Neural progenitor cell (in vitro differentiated cells): ENCODE results near the gene SLC6A13. TPM values are rescaled to one million over a fixed set of nuclear protein-coding genes. Genes with fewer than 3 reads are reported as not detected.

Experiments
- DNase-seq: peaks from one replicate; pipeline ENCODE4 v3.0.0-alpha.2; 2016; ENCODE audit warnings: low spot score
- H2AFZ ChIP-seq: fragments of 200-600 bp; sonication (generic); replicated peaks from 2 replicates; pipeline ENCODE4 v1.6.1; 2016; ENCODE audit warnings: antibody characterized with exemption
- H3F3A ChIP-seq: fragments of 200-600 bp; sonication (generic); 2 replicates; pipeline ENCODE4 v1.6.1; 2016; ENCODE audit warnings: antibody characterized with exemption, low read depth
- H3K27ac ChIP-seq: fragments of 200-600 bp; sonication (generic); 2 replicates; pipeline ENCODE4 v1.5.1; 2016; ENCODE audit warnings: mild to moderate bottlenecking
- H3K27me3 ChIP-seq: fragments of 200-600 bp; sonication (generic); 2 replicates; pipeline ENCODE4 v1.6.1; 2016; ENCODE audit warnings: mild to moderate bottlenecking, moderate library complexity
- H3K36me3 ChIP-seq: fragments of 200-600 bp; sonication (generic); 2 replicates; pipeline ENCODE4 v1.5.1; 2016
- H3K4me1 ChIP-seq: fragments of 200-600 bp; sonication (generic); 2 replicates; pipeline ENCODE4 v1.6.1; 2016; ENCODE audit warnings: mixed run types
- H3K4me2 ChIP-seq: fragments of 200-600 bp; sonication (generic); 2 replicates; pipeline ENCODE4 v1.6.1; 2016
- H3K4me3 ChIP-seq: fragments of 200-600 bp; sonication (generic); 2 replicates; pipeline ENCODE4 v1.5.1; 2016
- H3K79me2 ChIP-seq: fragments of 200-600 bp; sonication (generic); 2 replicates; pipeline ENCODE4 v1.6.1; 2016; ENCODE audit warnings: low read depth
- H3K9ac ChIP-seq: fragments of 200-600 bp; sonication (generic); 2 replicates; pipeline ENCODE4 v1.6.1; 2016
- H3K9me3 ChIP-seq: fragments of 200-600 bp; sonication (generic); 2 replicates; pipeline ENCODE4 v1.5.1; 2016; ENCODE audit warnings: low read depth
- H4K20me1 ChIP-seq: fragments of 200-600 bp; sonication (generic); 2 replicates; pipeline ENCODE4 v1.6.1; 2016; ENCODE audit warnings: low read depth
- H3K27ac Mint-ChIP-seq: 3 replicates; pipeline ENCODE4 v1.8.0; 2021; ENCODE audit warnings: mixed read lengths
- H3K27me3 Mint-ChIP-seq: 2 replicates; pipeline ENCODE4 v1.8.0; 2022; ENCODE audit warnings: low read depth, mild to moderate bottlenecking, inconsistent platforms, moderate library complexity, mixed read lengths; ENCODE audit not compliant: insufficient read depth
- H3K36me3 Mint-ChIP-seq: 3 replicates; pipeline ENCODE4 v1.8.0; 2021; ENCODE audit warnings: mixed read lengths
- H3K4me1 Mint-ChIP-seq: 3 replicates; pipeline ENCODE4 v1.8.0; 2021; ENCODE audit warnings: mixed read lengths
- H3K4me3 Mint-ChIP-seq: 3 replicates; pipeline ENCODE4 v1.8.0; 2021; ENCODE audit warnings: mild to moderate bottlenecking, moderate library complexity, mixed read lengths
- H3K9me3 Mint-ChIP-seq: 3 replicates; pipeline ENCODE4 v1.8.0; 2020; ENCODE audit warnings: mixed read lengths
- EZH2 ChIP-seq: fragments of 200-600 bp; sonication (generic); IDR thresholded peaks from 2 replicates; pipeline ENCODE4 v1.6.1; 2017; ENCODE audit warnings: antibody characterized with exemption, mild to moderate bottlenecking, moderate library complexity
- EZH2phosphoT487 ChIP-seq: fragments of 200-600 bp; sonication (generic); IDR thresholded peaks from 2 replicates; pipeline ENCODE4 v1.6.1; 2017; ENCODE audit warnings: antibody characterized with exemption
- total RNA-seq: library from RNA; depleted of rRNA; stranded (reverse); fragments of >200 nt; gene quantifications from 2 replicates; pipeline ENCODE4 v1.2.3, GENCODE V29; 2015; ENCODE audit warnings: low replicate concordance
- TF ChIP-seq, protein P1 (sequence below): fragments of 200-600 bp; sonication (generic); IDR thresholded peaks from 2 replicates; pipeline ENCODE4 v1.5.1; 2017; ENCODE audit warnings: antibody characterized with exemption, mild to moderate bottlenecking

The SLC6A13 gene
- total RNA-seq, 1 donor from 2014 or later, result not detected

DNA sequence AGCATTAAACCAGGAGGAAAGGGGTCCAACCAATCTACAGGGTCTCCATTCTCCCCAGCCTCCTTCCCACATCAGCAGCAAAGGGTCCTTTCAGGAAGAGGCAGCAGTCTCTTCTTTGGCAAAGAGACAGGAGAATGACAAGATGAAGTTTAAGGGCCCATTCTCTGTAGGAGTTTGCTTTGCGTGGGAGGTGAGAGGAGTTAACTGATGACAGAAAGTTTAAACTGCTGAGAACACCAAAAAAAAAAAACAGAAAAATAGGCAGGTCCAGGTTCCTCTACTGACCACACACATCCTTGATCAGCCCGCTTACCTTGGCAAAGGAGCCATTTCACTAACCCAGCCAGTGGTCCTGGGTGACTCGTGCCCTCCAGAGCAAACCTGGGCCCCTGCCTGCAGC is 5.7 kb downstream of the SLC6A13 start:
- H3K27ac ChIP-seq, result no peak overlapping the region
- H3K9me3 ChIP-seq, result no peaks in the 10 kb centered on the region
- no peaks in the 10 kb centered on the region for H3K36me3 ChIP-seq
- H3F3A ChIP-seq, result no peaks in the 10 kb centered on the region
- Mint-ChIP-seq H3K9me3 (no peaks in the 10 kb centered on the region), H3K36me3 (no peaks in the 10 kb centered on the region), H3K27ac (no peak overlapping the region), H3K27me3 (peaks cover 15% of the 10 kb centered on the region), H3K4me1 (peaks cover 3% of the 10 kb centered on the region), H3K4me3 (no peak overlapping the region)
- no peaks in the 10 kb centered on the region for H3K79me2 ChIP-seq
- no peaks in the 10 kb centered on the region for H3K4me1 ChIP-seq
- H3K4me2 ChIP-seq, result no peak overlapping the region
- H3K27me3 ChIP-seq, result peaks cover 5% of the 10 kb centered on the region
- TF ChIP-seq, protein P1, sequence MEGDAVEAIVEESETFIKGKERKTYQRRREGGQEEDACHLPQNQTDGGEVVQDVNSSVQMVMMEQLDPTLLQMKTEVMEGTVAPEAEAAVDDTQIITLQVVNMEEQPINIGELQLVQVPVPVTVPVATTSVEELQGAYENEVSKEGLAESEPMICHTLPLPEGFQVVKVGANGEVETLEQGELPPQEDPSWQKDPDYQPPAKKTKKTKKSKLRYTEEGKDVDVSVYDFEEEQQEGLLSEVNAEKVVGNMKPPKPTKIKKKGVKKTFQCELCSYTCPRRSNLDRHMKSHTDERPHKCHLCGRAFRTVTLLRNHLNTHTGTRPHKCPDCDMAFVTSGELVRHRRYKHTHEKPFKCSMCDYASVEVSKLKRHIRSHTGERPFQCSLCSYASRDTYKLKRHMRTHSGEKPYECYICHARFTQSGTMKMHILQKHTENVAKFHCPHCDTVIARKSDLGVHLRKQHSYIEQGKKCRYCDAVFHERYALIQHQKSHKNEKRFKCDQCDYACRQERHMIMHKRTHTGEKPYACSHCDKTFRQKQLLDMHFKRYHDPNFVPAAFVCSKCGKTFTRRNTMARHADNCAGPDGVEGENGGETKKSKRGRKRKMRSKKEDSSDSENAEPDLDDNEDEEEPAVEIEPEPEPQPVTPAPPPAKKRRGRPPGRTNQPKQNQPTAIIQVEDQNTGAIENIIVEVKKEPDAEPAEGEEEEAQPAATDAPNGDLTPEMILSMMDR, result no peak
- TF ChIP-seq EZH2 (no peak), EZH2phosphoT487 (no peak)
- H3K4me3 ChIP-seq, result no peak overlapping the region
- no peak for DNase-seq
- H4K20me1 ChIP-seq, result no peaks in the 10 kb centered on the region
- no peak overlapping the region for H3K9ac ChIP-seq
- H2AFZ ChIP-seq, result no peak overlapping the region

DNA sequence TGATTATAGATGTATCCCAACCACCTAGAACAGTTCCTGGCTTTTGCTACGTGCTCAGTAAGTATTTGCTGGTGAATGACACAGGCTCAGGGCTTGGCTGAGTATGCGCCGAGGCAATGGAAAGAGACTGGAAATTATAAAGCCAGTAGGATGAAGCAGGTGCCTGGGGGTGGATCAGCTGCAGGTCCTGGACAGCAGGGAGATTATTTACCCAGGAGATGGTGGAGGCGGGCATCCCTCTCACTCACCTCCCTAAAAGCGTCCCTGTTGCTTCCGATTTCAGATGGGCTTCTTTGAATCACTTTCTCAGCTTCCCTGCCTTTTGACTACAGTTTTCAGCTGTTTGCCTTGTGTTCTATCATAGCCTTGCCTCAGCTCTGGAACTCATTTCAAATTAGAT is 6.4 kb downstream of the SLC6A13 start:
- Mint-ChIP-seq H3K27me3 (peaks cover 15% of the 10 kb centered on the region), H3K4me3 (no peak overlapping the region), H3K9me3 (no peaks in the 10 kb centered on the region), H3K27ac (no peak overlapping the region), H3K36me3 (no peaks in the 10 kb centered on the region), H3K4me1 (peaks cover 2% of the 10 kb centered on the region)
- TF ChIP-seq EZH2phosphoT487 (no peak), EZH2 (no peak)
- TF ChIP-seq, protein P1, result no peak
- Histone ChIP-seq H3K4me2 (no peak overlapping the region), H3K9me3 (no peaks in the 10 kb centered on the region), H3K4me1 (no peaks in the 10 kb centered on the region), H2AFZ (no peak overlapping the region), H3K4me3 (no peak overlapping the region), H3K36me3 (no peaks in the 10 kb centered on the region), H3K9ac (no peak overlapping the region), H4K20me1 (no peaks in the 10 kb centered on the region), H3K27ac (no peak overlapping the region), H3K79me2 (no peaks in the 10 kb centered on the region), H3K27me3 (peaks cover 10% of the 10 kb centered on the region), H3F3A (no peaks in the 10 kb centered on the region)
- DNase-seq, result no peak

DNA sequence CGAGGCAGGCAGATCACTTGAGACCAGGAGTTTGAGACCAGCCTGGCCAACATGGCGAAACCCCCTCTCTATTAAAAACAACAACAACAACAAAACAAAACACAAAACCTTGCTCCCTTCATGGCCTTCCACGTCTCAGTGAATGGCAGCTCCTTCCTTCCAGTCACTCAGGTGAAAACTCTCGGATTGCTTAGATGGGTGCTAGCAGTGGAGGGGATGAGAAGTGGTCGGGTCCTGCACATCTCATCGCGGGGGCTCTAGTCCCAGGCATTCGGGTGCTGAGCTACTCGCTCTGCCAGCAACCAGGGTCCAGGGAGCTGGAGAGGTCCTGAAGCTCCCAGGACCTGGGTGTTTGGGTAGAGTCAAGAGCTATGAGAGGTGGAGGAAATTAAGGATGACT is 7.7 kb downstream of the SLC6A13 start:
- TF ChIP-seq, protein P1, result no peak
- TF ChIP-seq EZH2phosphoT487 (no peak), EZH2 (no peak)
- Histone ChIP-seq H3K4me3 (no peak overlapping the region), H3F3A (no peaks in the 10 kb centered on the region), H2AFZ (no peak overlapping the region), H3K36me3 (no peaks in the 10 kb centered on the region), H3K27me3 (peaks cover 12% of the 10 kb centered on the region), H3K9ac (no peak overlapping the region), H3K27ac (no peak overlapping the region), H3K4me2 (no peak overlapping the region), H3K4me1 (no peaks in the 10 kb centered on the region), H4K20me1 (no peaks in the 10 kb centered on the region), H3K79me2 (no peaks in the 10 kb centered on the region), H3K9me3 (no peaks in the 10 kb centered on the region)
- no peaks in the 10 kb centered on the region for H3K9me3 Mint-ChIP-seq
- no peaks in the 10 kb centered on the region for H3K36me3 Mint-ChIP-seq
- no peak overlapping the region for H3K4me3 Mint-ChIP-seq
- peaks cover 2% of the 10 kb centered on the region for H3K4me1 Mint-ChIP-seq
- no peak for DNase-seq
- H3K27ac Mint-ChIP-seq, result no peak overlapping the region
- peaks cover 14% of the 10 kb centered on the region for H3K27me3 Mint-ChIP-seq
